Progenitor cell of endocrine pancreas (in vitro differentiated cells): ENCODE results near the gene ATP11C. TPM values are rescaled to one million over a fixed set of nuclear protein-coding genes. Genes with fewer than 3 reads are reported as not detected.

Source experiments
- DNase-seq: peaks from one replicate; pipeline ENCODE4 v3.0.0; 2021; ENCODE audit warnings: low spot score; ENCODE audit not compliant: unreplicated experiment
- H3K27ac Mint-ChIP-seq: 2 replicates; pipeline ENCODE4 v1.8.0; 2021; ENCODE audit warnings: mild to moderate bottlenecking, moderate library complexity, mixed read lengths
- H3K27me3 Mint-ChIP-seq: 2 replicates; pipeline ENCODE4 v1.8.0; 2021; ENCODE audit warnings: mixed read lengths
- H3K36me3 Mint-ChIP-seq: 2 replicates; pipeline ENCODE4 v1.8.0; 2022; ENCODE audit warnings: mixed read lengths; ENCODE audit not compliant: insufficient read depth
- H3K4me1 Mint-ChIP-seq: 2 replicates; pipeline ENCODE4 v1.8.0; 2021; ENCODE audit warnings: low read depth, mixed read lengths
- H3K4me3 Mint-ChIP-seq: 2 replicates; pipeline ENCODE4 v1.8.0; 2021; ENCODE audit warnings: low read depth, mild to moderate bottlenecking, moderate library complexity, mixed read lengths
- H3K9me3 Mint-ChIP-seq: 2 replicates; pipeline ENCODE4 v1.8.0; 2021; ENCODE audit warnings: low read depth, mixed read lengths
- total RNA-seq: library from RNA; stranded (reverse); gene quantifications from 2 replicates; pipeline ENCODE4 v1.2.1, GENCODE V29; 2021
- TF ChIP-seq, protein P1 (sequence below): fragments of 200-600 bp; sonication (generic); IDR thresholded peaks from one replicate; pipeline ENCODE4 v1.5.0; 2021; ENCODE audit warnings: antibody characterized with exemption, mild to moderate bottlenecking; ENCODE audit not compliant: unreplicated experiment

The ATP11C gene
- total RNA-seq, 1 donor from 2014 or later, result 38.3 TPM

DNA sequence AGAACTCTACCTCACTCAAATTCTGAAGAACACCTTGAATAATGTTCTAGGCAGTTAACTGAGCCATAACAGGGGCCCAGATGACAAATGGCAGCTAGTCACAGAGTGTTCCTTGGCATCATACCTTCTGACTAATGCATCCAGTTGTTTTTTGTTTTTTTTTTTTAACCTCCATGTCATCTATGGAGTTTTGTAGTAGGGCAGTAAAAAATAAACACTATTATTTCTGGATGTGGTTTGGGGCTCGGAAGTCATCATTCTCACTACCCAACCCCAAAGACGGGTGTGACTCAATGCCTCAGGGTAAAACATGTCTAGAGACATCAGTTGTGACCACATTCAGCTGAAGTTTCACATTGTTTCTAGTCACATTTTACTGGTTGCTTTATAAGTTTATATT is 193.7 kb downstream of the ATP11C start:
- no peak overlapping the region for H3K27ac Mint-ChIP-seq

DNA sequence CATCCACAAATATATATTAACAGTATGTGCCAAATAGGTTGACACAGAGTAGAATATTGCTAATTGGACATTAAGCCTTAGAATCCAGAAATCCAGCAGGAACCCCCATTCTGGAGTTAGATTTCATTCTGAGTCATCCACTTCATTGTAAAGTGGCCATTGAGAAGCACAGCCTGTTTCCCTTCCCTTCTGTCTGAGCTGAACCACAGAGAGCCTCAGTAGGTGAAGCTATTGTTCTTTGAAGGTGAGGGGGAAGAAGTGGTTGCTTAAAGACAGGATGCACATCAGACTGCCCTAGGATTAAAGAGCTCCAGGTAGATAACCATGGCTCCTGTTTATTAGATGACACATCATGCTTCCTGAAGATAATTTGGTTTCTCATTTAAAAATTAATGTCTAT is 194.3 kb downstream of the ATP11C start:
- H3K36me3 Mint-ChIP-seq, result peaks cover 7% of the 10 kb centered on the region
- TF ChIP-seq, protein P1, sequence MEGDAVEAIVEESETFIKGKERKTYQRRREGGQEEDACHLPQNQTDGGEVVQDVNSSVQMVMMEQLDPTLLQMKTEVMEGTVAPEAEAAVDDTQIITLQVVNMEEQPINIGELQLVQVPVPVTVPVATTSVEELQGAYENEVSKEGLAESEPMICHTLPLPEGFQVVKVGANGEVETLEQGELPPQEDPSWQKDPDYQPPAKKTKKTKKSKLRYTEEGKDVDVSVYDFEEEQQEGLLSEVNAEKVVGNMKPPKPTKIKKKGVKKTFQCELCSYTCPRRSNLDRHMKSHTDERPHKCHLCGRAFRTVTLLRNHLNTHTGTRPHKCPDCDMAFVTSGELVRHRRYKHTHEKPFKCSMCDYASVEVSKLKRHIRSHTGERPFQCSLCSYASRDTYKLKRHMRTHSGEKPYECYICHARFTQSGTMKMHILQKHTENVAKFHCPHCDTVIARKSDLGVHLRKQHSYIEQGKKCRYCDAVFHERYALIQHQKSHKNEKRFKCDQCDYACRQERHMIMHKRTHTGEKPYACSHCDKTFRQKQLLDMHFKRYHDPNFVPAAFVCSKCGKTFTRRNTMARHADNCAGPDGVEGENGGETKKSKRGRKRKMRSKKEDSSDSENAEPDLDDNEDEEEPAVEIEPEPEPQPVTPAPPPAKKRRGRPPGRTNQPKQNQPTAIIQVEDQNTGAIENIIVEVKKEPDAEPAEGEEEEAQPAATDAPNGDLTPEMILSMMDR, result no peak
- no peak overlapping the region for H3K27ac Mint-ChIP-seq
- no peaks in the 10 kb centered on the region for H3K27me3 Mint-ChIP-seq
- no peaks in the 10 kb centered on the region for H3K4me1 Mint-ChIP-seq
- H3K4me3 Mint-ChIP-seq, result no peak overlapping the region
- no peak for DNase-seq
- no peaks in the 10 kb centered on the region for H3K9me3 Mint-ChIP-seq

More for the DNA sequence above, 193.7 kb downstream of the ATP11C start:
- H3K36me3 Mint-ChIP-seq, result peaks cover 7% of the 10 kb centered on the region
- DNase-seq, result no peak
- TF ChIP-seq, protein P1, result no peak
- H3K4me1 Mint-ChIP-seq, result no peaks in the 10 kb centered on the region
- no peaks in the 10 kb centered on the region for H3K9me3 Mint-ChIP-seq
- no peaks in the 10 kb centered on the region for H3K27me3 Mint-ChIP-seq
- H3K4me3 Mint-ChIP-seq, result no peak overlapping the region

DNA sequence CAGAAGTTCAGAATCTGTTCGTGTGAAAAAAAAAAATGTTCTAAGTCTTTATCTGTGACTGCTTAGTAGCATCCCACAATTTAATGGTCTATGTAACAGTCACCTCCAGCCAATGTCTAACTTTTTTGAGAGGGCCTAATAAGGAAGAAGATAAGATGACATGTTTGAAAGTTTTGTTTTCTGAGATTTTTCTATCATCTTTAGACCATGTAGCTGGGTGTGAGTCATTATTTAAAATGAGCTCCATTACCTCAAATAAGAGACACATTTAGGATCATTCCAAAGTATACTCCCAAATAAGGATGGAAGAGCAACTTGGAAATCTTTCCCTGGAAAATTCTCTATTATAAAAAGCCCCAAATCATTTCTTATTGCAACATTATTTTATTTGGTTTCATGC is 196.7 kb downstream of the ATP11C start:
- Mint-ChIP-seq H3K4me3 (no peak overlapping the region), H3K27ac (no peak overlapping the region), H3K36me3 (peaks cover 6% of the 10 kb centered on the region)

DNA sequence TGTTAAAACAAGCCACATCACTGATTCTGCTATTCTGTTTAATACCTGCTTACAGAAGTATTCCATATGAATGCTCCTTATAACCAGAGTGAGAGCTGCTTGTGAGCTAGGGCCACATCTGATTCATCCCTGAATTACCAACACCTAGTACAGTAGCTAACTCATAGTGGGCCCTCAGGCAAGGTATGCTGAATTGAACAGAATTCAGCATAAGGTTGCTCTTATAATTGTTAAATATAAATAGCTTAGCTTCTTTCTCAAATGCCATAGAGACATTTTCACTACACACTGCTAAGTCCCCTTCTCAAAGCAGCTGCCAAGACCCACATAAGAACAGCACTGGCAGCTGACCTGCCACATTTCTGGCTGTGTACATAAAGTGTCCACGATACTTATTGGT is 197.9 kb downstream of the ATP11C start:
- no peaks in the 10 kb centered on the region for H3K4me1 Mint-ChIP-seq
- no peak overlapping the region for H3K4me3 Mint-ChIP-seq
- TF ChIP-seq, protein P1, result no peak
- peaks cover 6% of the 10 kb centered on the region for H3K36me3 Mint-ChIP-seq
- no peak for DNase-seq
- H3K27ac Mint-ChIP-seq, result no peak overlapping the region
- H3K27me3 Mint-ChIP-seq, result no peaks in the 10 kb centered on the region
- H3K9me3 Mint-ChIP-seq, result no peaks in the 10 kb centered on the region

More for the DNA sequence above, 196.7 kb downstream of the ATP11C start:
- no peaks in the 10 kb centered on the region for H3K4me1 Mint-ChIP-seq
- no peaks in the 10 kb centered on the region for H3K9me3 Mint-ChIP-seq
- DNase-seq, result no peak
- H3K27me3 Mint-ChIP-seq, result no peaks in the 10 kb centered on the region
- TF ChIP-seq, protein P1, result no peak

DNA sequence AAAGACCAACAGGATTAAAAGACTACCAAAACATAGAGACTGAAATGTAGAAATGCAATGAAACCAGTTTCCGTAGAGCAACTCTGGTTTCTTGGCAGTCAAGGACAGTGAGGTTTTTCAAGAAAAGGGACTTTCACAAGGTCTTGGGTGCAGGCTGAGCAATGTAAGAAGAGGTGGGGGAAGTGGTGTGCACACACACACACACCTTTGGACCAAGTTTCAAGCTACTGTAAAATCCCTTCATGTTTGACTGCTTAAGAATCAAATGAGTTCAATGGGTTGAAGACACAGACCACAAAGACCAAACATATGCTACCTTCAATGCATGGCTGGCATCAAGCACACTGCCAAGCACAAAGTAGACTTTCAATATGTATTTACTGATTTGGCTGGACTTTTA is 207.1 kb downstream of the ATP11C start:
- no peak for DNase-seq
- TF ChIP-seq, protein P1, result no peak
- no peaks in the 10 kb centered on the region for H3K36me3 Mint-ChIP-seq
- no peak overlapping the region for H3K27ac Mint-ChIP-seq
- no peak overlapping the region for H3K4me3 Mint-ChIP-seq
- H3K27me3 Mint-ChIP-seq, result no peaks in the 10 kb centered on the region
- H3K4me1 Mint-ChIP-seq, result no peaks in the 10 kb centered on the region
- no peaks in the 10 kb centered on the region for H3K9me3 Mint-ChIP-seq
